Activated naive CD8-positive, alpha-beta T cell treated with anti-CD3 and anti-CD28 coated beads for 36 hours (primary cell): ENCODE results near the gene IL17RC. TPM values are rescaled to one million over a fixed set of nuclear protein-coding genes. Genes with fewer than 3 reads are reported as not detected.

Source experiments
- DNase-seq: peaks from one replicate; pipeline ENCODE4 v3.0.0; 2021
- H3K27ac Mint-ChIP-seq: one replicate; pipeline ENCODE4 v1.8.0; 2022; ENCODE audit warnings: mild to moderate bottlenecking, moderate library complexity, mixed read lengths
- H3K27me3 Mint-ChIP-seq: one replicate; pipeline ENCODE4 v1.8.0; 2022; ENCODE audit warnings: mild to moderate bottlenecking, mixed read lengths
- H3K36me3 Mint-ChIP-seq: one replicate; pipeline ENCODE4 v1.8.0; 2021; ENCODE audit warnings: mild to moderate bottlenecking, mixed read lengths
- H3K4me1 Mint-ChIP-seq: one replicate; pipeline ENCODE4 v1.8.0; 2021; ENCODE audit warnings: mixed read lengths
- H3K4me3 Mint-ChIP-seq: one replicate; pipeline ENCODE4 v1.8.0; 2022; ENCODE audit warnings: mild to moderate bottlenecking, moderate library complexity, mixed read lengths
- H3K9me3 Mint-ChIP-seq: one replicate; pipeline ENCODE4 v1.8.0; 2022; ENCODE audit warnings: mixed read lengths
- total RNA-seq, 2 experiments: library from RNA; stranded (reverse); gene quantifications; one replicate each; pipeline ENCODE4 v1.2.3, GENCODE V29; 2021

The IL17RC gene
- total RNA-seq, 2 experiments from 2014 or later, result 0.36 to 0.60 TPM

DNA sequence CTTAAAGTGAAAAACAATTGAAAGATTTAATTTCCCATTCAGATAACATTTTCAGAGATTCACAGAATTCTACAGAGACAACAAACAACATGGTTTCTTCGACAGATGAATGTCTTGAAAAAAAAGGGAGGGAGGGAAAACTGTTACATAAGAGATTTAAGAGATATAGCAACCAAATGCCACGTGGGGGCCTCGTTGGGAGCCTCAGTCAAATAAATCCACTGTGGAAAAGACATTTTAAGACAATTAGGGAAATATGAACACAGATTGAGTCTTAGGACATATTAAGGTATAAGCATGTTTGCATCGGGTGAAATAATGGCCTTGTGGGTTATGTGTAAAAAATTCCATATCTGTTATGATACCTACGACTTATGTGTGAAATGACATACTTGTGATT, 40.3 kb downstream of the IL17RC start:
- no peaks in the 10 kb centered on the region for H3K9me3 Mint-ChIP-seq
- no peaks in the 10 kb centered on the region for H3K36me3 Mint-ChIP-seq
- no peak for DNase-seq
- H3K4me1 Mint-ChIP-seq, result peaks cover 5% of the 10 kb centered on the region
- H3K27me3 Mint-ChIP-seq, result no peaks in the 10 kb centered on the region
- H3K4me3 Mint-ChIP-seq, result no peak overlapping the region
- no peak overlapping the region for H3K27ac Mint-ChIP-seq

DNA sequence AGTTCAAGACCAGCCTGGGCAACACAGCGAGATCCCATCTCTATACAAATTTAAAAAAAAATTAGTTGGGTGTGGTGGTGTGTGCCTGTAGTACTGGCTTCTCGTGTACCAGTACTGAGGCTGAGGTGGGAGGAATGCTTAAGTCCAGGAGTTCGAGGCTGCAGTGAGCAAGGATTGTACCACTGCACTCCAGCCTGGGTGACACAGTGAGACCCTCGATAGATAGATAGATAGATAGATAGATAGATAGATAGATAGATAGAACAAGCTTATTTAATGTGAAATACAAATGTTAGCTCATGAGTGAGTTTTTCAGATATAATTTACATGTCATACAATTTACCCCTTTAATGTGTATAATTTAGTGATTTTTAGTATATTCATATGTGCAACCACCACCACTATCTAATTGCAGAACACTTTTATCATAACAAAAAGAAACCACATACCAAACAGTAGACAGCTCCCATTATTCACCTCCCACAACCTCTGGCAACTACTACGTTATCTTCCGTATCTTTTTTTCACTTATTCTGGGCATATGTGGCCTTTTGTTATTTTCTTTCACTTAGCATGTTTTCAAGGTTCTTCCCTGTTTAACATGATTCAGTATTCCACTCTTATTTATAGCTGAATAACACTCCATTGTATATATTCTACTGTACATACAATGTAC, 48.4 kb downstream of the IL17RC start:
- Mint-ChIP-seq H3K27me3 (no peaks in the 10 kb centered on the region), H3K36me3 (peaks cover 10% of the 10 kb centered on the region), H3K27ac (no peak overlapping the region), H3K9me3 (no peaks in the 10 kb centered on the region), H3K4me1 (no peaks in the 10 kb centered on the region), H3K4me3 (no peak overlapping the region)
- DNase-seq, result no peak

DNA sequence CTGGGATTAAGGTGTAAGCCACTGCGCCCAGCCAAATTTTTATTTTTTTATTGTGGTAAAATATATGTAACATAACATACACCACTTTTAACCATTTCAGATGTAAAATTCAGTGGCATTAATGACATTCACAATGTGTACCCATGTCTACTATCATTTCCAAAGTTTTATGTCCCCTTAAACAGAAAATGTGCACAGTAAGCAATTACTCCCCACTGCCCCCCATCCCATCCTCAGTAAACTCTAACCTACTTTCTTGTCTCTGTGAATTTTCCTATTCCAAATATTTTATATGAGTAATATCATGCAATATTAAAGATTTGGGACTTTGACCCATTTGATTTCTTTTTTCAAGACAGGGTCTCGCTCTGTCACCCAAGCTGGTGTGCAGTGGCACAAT, 49.9 kb downstream of the IL17RC start:
- H3K36me3 Mint-ChIP-seq, result peaks cover 12% of the 10 kb centered on the region

DNA sequence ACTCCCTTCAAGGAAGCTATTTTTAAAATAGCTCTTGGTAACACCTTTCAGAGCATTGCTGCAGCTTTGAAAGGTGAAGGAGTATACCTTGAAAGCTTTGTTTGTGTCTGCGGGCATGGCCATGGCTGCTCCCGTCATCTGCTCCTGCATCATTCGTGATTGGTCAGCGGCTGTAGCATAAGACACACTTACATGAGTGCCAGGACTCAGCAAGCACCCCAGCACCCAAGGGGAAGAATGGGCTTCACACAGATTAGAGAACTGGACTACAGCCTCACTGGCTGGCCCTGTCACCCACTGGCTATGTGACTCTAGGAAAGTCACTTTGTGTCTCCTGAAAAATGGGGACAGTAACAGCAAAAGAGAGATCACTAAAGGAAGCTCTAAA, 52.7 kb downstream of the IL17RC start:
- peaks cover 16% of the 10 kb centered on the region for H3K36me3 Mint-ChIP-seq

More for the DNA sequence above, 49.9 kb downstream of the IL17RC start:
- Mint-ChIP-seq H3K27ac (no peak overlapping the region), H3K4me1 (no peaks in the 10 kb centered on the region), H3K27me3 (no peaks in the 10 kb centered on the region), H3K4me3 (no peak overlapping the region), H3K9me3 (no peaks in the 10 kb centered on the region)
- DNase-seq, result no peak

DNA sequence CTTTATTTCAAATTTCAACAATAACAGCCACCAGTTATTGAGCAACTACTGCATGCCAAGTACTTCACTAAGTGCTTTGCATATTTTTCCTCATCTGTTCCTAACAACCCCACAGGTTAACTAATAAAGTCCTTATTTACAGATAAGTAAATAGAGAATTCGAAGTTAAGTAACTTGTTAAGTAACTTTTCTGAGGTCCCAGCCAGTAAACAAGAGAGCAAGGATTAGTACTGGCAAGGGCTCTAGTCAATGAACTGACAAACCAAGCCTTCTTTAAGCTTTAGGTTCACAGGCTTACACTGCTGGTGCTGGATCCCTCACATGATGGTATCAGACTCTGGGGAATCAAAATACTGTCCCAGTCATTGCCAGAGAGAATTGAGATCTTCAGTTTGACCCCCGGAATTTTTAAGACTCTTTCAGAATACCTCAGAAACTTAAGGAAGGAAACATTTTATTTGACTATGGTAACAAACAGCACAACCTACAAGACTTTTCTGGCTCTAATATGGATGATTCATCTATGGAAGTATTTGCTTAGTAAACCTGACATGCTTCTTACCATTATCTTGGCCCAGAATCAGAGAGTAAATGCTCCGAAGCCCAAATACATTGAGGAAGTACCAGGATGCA, 53.2 kb downstream of the IL17RC start:
- H3K4me3 Mint-ChIP-seq, result no peak overlapping the region
- H3K27me3 Mint-ChIP-seq, result no peaks in the 10 kb centered on the region
- DNase-seq, result no peak
- no peaks in the 10 kb centered on the region for H3K4me1 Mint-ChIP-seq
- no peak overlapping the region for H3K27ac Mint-ChIP-seq
- H3K36me3 Mint-ChIP-seq, result peaks cover 16% of the 10 kb centered on the region
- no peaks in the 10 kb centered on the region for H3K9me3 Mint-ChIP-seq

More for the DNA sequence above, 52.7 kb downstream of the IL17RC start:
- H3K4me3 Mint-ChIP-seq, result no peak overlapping the region
- no peaks in the 10 kb centered on the region for H3K4me1 Mint-ChIP-seq
- H3K27me3 Mint-ChIP-seq, result no peaks in the 10 kb centered on the region
- DNase-seq, result no peak
- H3K9me3 Mint-ChIP-seq, result no peaks in the 10 kb centered on the region
- H3K27ac Mint-ChIP-seq, result no peak overlapping the region

DNA sequence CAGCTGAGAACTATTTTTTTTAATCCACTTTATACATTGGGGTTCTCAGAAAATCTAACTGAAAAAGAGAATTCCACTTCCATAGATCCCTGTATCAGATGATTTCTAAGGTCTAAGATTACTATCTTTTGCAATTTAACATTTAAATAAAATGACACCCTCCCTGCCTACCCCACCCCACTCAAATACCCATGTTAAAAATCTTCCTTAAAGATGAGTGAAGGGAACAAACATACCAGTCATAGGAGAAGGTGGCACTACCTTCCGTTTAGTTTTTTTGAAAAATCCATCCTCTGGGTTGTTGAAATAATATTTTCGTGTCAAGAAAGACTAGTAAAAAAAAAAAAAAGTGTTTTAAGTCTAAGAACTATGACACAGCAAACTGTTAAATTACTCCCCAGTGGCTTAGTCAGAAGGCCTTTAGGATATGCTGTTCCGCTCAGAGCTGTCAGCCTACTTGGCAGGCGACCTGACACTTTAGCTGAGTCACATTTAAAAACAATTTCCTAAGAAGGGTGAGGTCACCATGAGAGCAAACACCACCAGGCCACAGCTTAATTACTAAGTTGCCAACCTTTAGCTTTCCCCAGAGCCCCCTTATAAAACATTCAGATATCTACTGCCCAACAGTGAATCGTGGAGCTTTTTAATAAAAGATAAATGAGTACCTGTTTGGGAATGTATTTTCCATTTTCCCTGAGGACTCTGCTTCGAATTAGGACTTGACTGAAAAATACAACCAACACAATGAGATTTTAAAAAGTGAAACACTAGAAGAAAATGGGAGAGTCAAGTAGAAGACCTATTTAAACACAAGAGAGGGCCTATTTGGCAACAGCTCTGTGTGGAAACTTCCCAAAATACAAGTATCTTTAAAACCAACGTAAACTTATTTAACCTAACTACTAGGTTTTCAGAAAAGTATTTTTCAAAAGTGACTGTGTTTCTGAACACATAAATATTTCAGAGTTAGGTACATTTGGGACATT, 60.1 kb downstream of the IL17RC start:
- no peak overlapping the region for H3K4me3 Mint-ChIP-seq

DNA sequence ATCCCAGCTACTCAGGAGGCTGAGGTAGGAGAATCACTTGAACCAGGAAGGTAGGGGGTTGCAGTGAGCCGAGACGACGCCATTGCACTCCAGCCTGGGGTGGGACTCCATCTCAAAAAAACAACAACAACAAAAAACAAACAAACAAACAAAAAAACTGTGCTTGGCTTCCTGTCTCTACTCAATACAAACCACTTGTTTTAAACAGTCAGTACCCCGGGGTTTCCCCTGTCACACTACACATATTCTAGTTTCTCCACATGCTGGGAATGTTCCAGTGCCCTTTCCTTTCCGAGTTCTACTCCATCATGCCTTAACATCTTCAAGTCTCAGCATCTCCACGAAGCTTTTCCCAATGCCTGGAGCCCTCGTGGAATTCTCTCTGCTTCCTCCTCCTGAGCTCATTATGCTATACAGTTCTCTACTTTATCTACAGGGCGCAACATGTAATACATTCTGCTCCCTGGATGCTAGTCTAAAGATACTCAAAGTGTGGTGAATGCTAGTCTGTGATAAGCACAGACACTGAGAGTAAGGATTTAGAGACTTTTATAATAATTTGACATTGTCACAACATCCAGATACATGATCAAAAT, 61.9 kb downstream of the IL17RC start:
- DNase-seq, result no peak
- Mint-ChIP-seq H3K27ac (no peak overlapping the region), H3K4me3 (no peak overlapping the region), H3K4me1 (peaks cover 19% of the 10 kb centered on the region), H3K27me3 (no peaks in the 10 kb centered on the region), H3K9me3 (no peaks in the 10 kb centered on the region), H3K36me3 (peaks cover 7% of the 10 kb centered on the region)

More for the DNA sequence above, 60.1 kb downstream of the IL17RC start:
- Mint-ChIP-seq H3K36me3 (peaks cover 7% of the 10 kb centered on the region), H3K27me3 (no peaks in the 10 kb centered on the region), H3K27ac (peak overlapping the region; percentile 54), H3K4me1 (peaks cover 8% of the 10 kb centered on the region), H3K9me3 (no peaks in the 10 kb centered on the region)
- DNase-seq, result no peak

DNA sequence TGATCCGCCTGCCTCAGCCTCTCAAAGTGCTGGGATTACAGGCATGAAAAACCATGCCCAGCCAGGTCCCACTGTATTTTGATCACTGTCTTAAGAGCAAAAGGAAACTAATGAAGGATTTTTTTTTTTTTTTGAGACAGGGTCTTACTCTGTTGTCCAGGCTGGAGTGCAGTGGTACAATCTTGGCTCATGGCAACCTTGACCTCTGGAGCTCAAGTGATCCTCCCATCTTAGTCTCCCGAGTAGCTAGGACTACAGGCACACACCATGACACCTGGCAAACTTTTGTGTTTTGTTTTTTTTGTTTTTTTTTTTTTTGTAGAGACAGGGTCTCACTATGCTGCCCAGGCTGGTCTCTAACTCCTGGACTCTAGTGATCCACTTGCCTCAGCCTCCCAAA, 63.4 kb downstream of the IL17RC start:
- Mint-ChIP-seq H3K27me3 (no peaks in the 10 kb centered on the region), H3K9me3 (no peaks in the 10 kb centered on the region), H3K27ac (no peak overlapping the region), H3K4me1 (peaks cover 20% of the 10 kb centered on the region), H3K4me3 (no peak overlapping the region), H3K36me3 (peaks cover 7% of the 10 kb centered on the region)
- DNase-seq, result no peak

Other genes with a start within 250 kb of the IL17RC start
- gene CPNE9, start 213.3 kb upstream of the IL17RC start, total RNA-seq, result not detected
- 10 to 100 TPM; 39.4 to 40.1 TPM for gene BRPF1, start 185.4 kb upstream of the IL17RC start, total RNA-seq
- 10 to 100 TPM; 27.0 to 30.0 TPM for gene OGG1, start 167.1 kb upstream of the IL17RC start, total RNA-seq
- 10 to 100 TPM; 24.8 to 25.7 TPM for gene CAMK1, start 147.2 kb upstream of the IL17RC start, total RNA-seq
- 10 to 100 TPM; 49.5 to 50.8 TPM for gene TADA3, start 124.6 kb upstream of the IL17RC start, total RNA-seq
- 100 to 1,000 TPM; 251 to 253 TPM for gene ARPC4, start 124.0 kb upstream of the IL17RC start, total RNA-seq
- 10 to 100 TPM; 22.7 to 23.8 TPM for gene TTLL3, start 106.8 kb upstream of the IL17RC start, total RNA-seq
- 10 to 100 TPM; 69.2 to 71.2 TPM for gene RPUSD3, start 73.1 kb upstream of the IL17RC start, total RNA-seq
- under 1 TPM in 1 of 2 experiments, not detected in 1; 0.18 TPM for gene CIDEC, start 36.8 kb upstream of the IL17RC start, total RNA-seq
- gene JAGN1, start 26.5 kb upstream of the IL17RC start, total RNA-seq, result 10 to 100 TPM; 49.0 to 49.2 TPM
- 1 to 10 TPM; 1.2 to 1.8 TPM for gene IL17RE, start 14.2 kb upstream of the IL17RC start, total RNA-seq
- 1 to 10 TPM; 7.9 to 10.0 TPM for gene CRELD1, start 16.7 kb downstream of the IL17RC start, total RNA-seq
- gene PRRT3, start 35.3 kb downstream of the IL17RC start, total RNA-seq, result 1 to 10 TPM; 8.0 to 8.6 TPM
- 10 to 100 TPM; 44.7 to 46.7 TPM for gene EMC3, start 69.7 kb downstream of the IL17RC start, total RNA-seq
- gene FANCD2, start 109.3 kb downstream of the IL17RC start, total RNA-seq, result 10 to 100 TPM; 80.9 to 85.1 TPM
- not detected for gene FANCD2OS, start 191.2 kb downstream of the IL17RC start, total RNA-seq
- 10 to 100 TPM; 91.6 to 94.6 TPM for gene BRK1, start 198.6 kb downstream of the IL17RC start, total RNA-seq
- 10 to 100 TPM; 42.0 to 42.2 TPM for gene VHL, start 224.7 kb downstream of the IL17RC start, total RNA-seq
- 1 to 10 TPM; 2.6 to 3.1 TPM for gene IRAK2, start 247.8 kb downstream of the IL17RC start, total RNA-seq